ENCODE data around the gene ATP2C1. TPM values are rescaled to one million over a fixed set of nuclear protein-coding genes. Genes with fewer than 3 reads are reported as not detected.

The ATP2C1 gene
- total and polyA plus RNA-seq, 4 donors = 41.4 to 126 (median 74.2) TPM

GRCh38 chr3:130948001-130948773 is 54.3 kb downstream of the ATP2C1 start:
- no peak for ATAC-seq (ENCODE audit: insufficient read depth, low FRiP score)
- Histone ChIP-seq H3K27ac (ENCODE audit: low read depth in 1 of 2, low read length in 1 of 2) (no peak overlapping the region), H3K9ac (ENCODE audit: insufficient read depth in 1 of 2, low read length in 2 of 2) (no peak overlapping the region), H3K4me3 (no peak overlapping the region), H3K27me3 (ENCODE audit: control insufficient read depth in 3 of 3, insufficient read depth in 3 of 3, low read length in 2 of 3) (no peaks in the 10 kb centered on the region), H3K4me1 (ENCODE audit: control insufficient read depth in 5 of 5, insufficient read depth in 5 of 5, low read length in 5 of 5) (no peaks in the 10 kb centered on the region), H3K9me3 (ENCODE audit: control insufficient read depth in 4 of 4, insufficient read depth in 3 of 4, low read length in 3 of 4) (peaks cover 0 to 3% (median under 1%) of the 10 kb centered on the region in 4 donors), H3K36me3 (ENCODE audit: control insufficient read depth in 4 of 4, insufficient read depth in 4 of 4, low read length in 4 of 4) (peaks cover 6 to 29% (median 24%) of the 10 kb centered on the region in 4 donors)
- WGBS, 2 donors = 97 to 98% methylated on average over 2 of the region's 2 CpGs
- TF ChIP-seq CTCF (IDR thresholded peaks at IDR 0.05; ENCODE audit: control extremely low read depth, extremely low read depth) = no peak
- no peak for DNase-seq

- Histone ChIP-seq H3K27me3 (ENCODE audit: control insufficient read depth in 3 of 3, insufficient read depth in 3 of 3, low read length in 2 of 3) (no peaks in the 10 kb centered on the region), H3K4me3 (no peak overlapping the region), H3K9ac (ENCODE audit: insufficient read depth in 1 of 2, low read length in 2 of 2) (no peak overlapping the region), H3K9me3 (ENCODE audit: control insufficient read depth in 4 of 4, insufficient read depth in 3 of 4, low read length in 3 of 4) (peaks cover 0 to 3% (median under 1%) of the 10 kb centered on the region in 4 donors), H3K27ac (ENCODE audit: low read depth in 1 of 2, low read length in 1 of 2) (no peak overlapping the region), H3K36me3 (ENCODE audit: control insufficient read depth in 4 of 4, insufficient read depth in 4 of 4, low read length in 4 of 4) (peaks cover 7 to 28% (median 20%) of the 10 kb centered on the region in 4 donors), H3K4me1 (ENCODE audit: control insufficient read depth in 5 of 5, insufficient read depth in 5 of 5, low read length in 5 of 5) (no peaks in the 10 kb centered on the region)
- ATAC-seq (ENCODE audit: insufficient read depth, low FRiP score) (no peak), DNase-seq (peak in 2 of 3 donors; percentile 6 to 11)
- no peak for TF ChIP-seq CTCF (IDR thresholded peaks at IDR 0.05; ENCODE audit: control extremely low read depth, extremely low read depth)
- WGBS, 2 donors = 81 to 89% methylated on average over 3 of the region's 3 CpGs
Measured at GRCh38 chr3:130948929-130949328, 55.0 kb downstream of the ATP2C1 start.

GRCh38 chr3:130950124-130950523 is 56.2 kb downstream of the ATP2C1 start:
- H3K27ac ChIP-seq (ENCODE audit: low read depth in 1 of 2, low read length in 1 of 2) = no peak overlapping the region
- no peak for DNase-seq
- H3K9me3 ChIP-seq (ENCODE audit: control insufficient read depth in 4 of 4, insufficient read depth in 3 of 4, low read length in 3 of 4) = peaks cover 0 to 3% (median under 1%) of the 10 kb centered on the region in 4 donors
- no peak for ATAC-seq (ENCODE audit: insufficient read depth, low FRiP score)
- no peak overlapping the region for H3K9ac ChIP-seq (ENCODE audit: insufficient read depth in 1 of 2, low read length in 2 of 2)
- no peaks in the 10 kb centered on the region for H3K4me1 ChIP-seq (ENCODE audit: control insufficient read depth in 5 of 5, insufficient read depth in 5 of 5, low read length in 5 of 5)
- no peaks in the 10 kb centered on the region for H3K27me3 ChIP-seq (ENCODE audit: control insufficient read depth in 3 of 3, insufficient read depth in 3 of 3, low read length in 2 of 3)
- TF ChIP-seq CTCF (IDR thresholded peaks at IDR 0.05; ENCODE audit: control extremely low read depth, extremely low read depth) = no peak
- no peak overlapping the region for H3K4me3 ChIP-seq
- 67 to 80% methylated on average over 2 of the region's 2 CpGs for WGBS, 2 donors
- peaks cover 7 to 23% (median 16%) of the 10 kb centered on the region in 4 donors for H3K36me3 ChIP-seq (ENCODE audit: control insufficient read depth in 4 of 4, insufficient read depth in 4 of 4, low read length in 4 of 4)

All from lung (tissue), 12 donors.